HG03108 (cell line): ENCODE measurements around the gene MVB12B.

ENCODE experiments used
- ATAC-seq: cut with Tn5 transposase; IDR thresholded peaks from one replicate; pipeline ENCODE4 v1.9.1; 2021; ENCODE audit warnings: moderate library complexity; ENCODE audit not compliant: unreplicated experiment

The MVB12B gene

DNA sequence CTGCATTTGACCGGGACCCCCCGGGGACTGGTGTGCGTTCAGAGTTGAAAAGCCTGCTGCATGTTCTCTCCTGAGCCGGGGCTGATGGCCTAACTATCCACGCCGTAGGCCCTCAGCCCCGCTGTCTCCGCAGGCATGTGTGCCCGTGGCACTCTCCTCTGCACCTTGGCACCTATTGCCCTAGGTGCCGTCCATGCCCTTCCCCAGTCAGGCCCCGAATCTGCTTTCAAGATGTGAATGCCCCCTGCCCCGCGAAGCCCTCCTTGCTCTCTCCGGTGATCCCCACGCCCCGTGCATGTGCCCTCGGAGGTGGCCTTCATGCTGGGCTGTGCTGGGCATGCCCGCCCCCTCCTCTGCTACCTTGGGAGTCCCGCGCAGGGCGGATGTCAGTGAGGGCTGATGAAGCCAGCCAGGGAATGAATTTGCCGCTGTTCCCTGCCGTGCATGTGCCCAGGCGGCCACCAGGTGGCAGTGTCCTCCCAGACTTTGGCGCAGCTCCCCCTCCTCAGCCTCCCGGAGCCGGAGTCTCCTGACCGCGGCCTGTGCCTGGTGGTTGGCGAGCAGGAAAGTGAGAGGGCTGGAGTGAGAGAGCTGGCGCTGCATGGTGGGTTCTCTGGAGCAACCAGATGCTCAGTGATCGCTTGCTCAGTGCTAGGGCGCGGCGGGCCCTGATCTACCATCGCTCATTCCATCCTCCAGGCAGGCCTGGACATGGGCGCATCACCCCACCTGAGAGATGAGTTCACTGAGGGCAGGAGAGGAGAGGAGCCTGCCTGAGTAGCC, 174.2 kb downstream of the MVB12B start:
- no peak for ATAC-seq

DNA sequence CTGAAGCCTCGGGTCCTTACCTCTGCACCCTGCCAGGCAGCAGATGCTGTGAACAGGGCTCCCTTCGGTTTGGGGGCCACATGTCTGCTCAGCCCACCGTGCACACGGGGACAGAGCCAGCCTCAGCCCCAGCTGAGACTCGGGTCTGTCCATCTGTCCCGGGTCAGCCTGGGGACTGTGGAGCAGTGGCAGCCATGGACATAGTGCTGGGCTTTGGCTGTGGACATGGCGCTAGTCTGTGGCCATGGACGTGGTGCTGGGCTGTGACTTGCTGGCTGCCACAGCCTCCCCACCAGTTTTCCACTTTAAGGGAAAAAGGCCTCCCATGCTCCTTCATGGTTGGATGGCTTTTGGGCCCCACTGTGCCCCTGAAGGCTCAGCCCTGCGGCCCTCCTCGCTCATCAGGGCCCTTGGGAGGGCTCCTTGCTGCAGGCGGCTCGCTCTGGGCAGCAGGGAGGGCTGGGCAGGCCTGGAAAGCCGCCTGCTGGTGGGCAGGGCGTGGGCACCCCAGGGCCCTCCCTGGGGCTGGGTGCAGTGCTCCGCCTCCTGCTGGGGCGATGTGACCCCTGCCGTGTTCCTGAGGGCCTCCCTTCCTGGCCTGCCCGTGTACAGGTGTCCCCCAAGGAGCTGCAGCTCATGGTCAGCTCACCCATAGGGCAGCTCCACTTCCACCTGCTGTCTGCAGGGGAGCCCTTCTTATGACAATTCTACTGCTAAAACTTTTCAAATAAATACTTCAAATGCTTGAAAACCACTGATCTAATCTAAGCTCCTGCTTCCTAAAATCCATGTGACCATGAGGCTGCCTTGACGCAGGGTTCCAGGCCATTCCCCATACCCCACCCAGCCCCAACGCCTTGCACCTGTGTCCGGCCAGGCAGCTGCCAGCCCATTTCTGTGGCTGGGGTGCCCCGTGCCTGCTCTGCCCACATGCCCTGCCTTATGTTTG, 175.0 kb downstream of the MVB12B start:
- ATAC-seq, result no peak

DNA sequence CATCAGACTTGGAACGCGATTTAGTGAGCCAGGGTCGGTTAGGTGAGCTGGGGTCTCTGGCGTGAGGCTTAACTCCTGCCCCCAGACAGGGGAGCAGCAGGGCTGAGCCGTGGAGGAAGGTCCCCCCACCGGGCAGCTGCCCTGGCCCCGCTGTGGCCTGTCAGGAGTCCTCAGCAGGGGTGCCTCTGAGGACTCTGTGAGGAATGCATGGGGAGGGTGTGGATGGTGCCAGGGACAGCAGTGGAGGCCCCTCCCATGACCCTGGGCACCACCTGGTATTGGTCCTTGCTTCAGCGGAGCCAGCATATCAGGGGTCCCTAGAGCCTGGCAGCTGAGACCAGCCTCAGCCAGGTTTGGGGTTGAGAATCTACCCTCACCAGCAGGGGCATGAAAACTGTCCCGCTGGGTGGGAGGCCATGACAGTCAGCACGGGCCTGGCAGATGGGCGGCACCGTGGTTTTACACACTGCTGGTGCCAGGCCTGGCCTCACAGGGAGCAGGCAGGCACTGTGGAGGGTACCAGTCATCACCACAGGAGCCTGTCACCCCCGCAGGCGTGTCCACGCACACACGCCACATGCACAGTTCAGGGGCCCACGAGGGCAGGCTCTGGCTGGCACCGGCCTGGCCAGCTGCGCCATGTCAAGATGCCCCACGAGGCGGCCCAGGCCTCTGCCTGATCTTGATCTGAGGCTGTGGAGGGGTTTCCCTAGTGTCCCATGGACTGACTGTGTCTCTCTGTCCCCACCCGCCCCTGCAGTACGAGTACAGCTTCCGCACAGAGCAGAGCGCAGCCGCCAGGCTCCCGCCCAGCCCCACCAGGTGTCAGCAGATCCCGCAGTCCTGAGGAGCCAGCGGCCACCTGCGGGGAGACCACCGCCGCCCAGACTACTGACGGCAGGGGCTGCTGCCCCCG, 176.0 kb downstream of the MVB12B start:
- ATAC-seq, result no peak

DNA sequence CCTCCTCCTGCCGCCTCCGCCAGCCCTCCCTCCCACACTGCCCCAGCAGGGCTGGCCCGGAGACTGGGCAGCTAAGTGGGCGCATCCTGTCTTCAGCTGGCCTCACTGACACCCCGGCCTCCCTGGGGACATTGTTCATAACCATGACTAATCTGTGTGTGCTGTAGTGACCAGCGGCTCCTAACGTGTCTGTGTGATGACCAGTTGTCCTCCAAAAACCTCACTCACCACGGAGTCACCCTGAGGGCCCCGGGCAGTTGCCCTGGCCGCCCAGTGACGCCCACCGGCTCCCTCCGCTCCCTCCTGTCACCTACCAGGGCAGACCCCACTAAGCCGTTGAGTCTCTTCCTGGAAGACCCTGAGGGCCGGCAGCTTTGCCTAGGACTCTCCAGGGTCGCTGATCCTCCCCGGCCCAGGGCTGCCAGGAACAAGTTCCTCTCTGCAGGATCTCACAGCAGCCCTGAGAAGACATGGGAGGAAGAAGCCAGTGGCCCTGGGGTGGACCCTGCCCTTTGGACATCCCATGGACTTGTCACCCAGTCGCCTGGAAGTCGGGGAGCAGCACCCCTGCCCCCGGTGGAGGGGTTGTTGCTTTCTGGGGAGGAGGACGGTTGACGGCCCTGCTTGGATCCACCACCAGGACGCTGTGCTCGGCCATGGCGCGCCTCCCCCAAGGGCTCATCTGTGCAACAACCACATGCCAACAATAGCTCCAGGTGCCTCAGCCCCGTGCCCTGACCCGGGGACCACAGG, 176.9 kb downstream of the MVB12B start:
- no peak for ATAC-seq

DNA sequence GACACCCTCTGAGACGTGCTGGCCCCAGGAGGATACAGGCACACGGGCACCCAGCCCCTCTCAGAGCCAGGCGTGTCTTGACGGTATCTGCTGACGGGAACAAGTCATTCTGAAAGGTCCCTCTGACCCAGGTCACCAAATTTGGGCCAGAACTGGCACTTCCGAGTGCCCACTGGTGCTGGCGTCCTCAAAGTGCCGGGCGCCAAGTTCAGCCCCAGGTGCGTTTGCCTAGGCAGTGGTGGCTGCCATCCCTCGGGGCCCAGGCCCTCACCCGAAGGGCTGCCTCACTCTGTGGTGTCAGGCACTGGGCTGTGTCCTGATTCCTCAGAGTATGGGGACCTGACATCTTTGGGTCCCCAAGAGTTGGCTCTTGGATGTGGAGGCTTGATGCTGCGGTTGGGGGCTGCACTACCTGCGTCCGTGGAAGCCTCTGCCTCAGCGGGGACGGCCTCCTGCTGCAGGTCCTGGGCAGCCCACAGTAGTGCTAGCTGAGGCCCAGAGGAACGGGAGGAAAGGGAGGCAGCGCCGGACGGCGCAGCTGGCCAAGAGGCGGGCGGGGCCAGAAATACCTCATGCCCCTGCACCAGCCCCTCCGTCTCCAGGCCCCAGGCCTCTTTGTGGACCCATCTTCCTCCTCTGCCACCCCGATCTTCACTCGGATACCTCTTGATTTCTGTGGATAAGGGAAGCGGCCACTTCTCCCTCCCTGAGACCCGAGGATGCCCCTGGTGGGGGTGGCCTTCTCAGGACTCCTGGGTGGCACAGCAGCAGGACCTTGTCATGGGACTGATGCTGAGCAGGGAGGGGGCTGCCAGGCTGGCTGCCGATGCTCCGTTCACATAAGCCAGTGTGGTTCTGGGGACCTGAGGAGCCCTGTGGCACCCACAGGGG, 177.7 kb downstream of the MVB12B start:
- no peak for ATAC-seq

DNA sequence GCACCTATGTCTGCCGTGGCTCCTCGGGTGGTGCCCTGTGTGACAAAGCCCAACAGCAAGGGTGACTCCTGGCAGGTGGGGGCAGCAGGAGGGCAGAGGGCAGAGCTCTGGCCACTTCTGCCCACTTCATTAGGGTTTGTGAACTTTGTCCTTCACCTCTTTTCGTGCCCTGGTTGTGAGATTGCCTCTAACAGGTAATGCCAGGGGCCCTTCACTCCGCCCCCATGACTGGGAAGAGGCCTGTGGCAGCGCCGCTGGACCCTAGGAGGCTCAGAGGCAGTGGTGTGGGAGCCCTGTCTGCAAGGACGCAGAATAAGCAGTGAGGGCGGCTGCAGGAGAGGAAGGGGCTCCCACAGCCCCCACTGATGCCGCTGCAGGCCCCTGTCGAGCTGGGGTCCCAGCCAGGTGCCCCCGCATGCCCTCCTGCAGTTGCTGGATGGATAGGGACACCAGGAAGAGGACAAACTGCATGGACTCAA, 178.4 kb downstream of the MVB12B start:
- ATAC-seq, result no peak

DNA sequence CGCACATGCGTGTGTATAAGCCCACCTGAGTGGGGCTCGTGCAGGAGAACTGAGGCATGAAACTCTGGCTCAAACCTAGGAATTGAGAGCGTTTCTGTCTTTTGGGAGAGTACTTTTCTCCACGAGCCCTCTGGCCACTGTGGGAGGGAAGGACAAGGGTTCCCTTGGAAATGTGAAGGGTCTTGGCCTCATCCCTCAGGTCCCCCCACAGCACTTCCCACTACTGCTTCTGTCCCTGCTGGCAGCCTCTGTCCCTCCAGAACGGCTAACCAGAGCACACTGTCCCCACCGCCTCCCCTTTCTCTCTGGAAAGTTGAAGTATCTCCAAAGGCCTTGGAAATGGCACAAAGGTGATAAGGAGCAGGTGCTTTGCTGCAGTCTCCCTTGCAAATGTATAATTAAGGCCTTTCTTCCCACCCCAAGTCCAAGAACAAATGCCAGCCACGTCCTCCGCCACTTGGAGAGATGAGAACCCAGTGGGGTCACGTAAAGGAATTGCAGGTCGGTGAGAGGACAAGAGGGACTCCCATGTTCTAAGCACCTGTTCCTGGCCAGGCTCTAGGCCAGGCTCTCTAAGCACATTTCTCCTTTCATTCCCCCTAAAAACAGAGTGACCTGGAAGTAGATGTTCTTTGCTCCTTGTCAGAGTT, 179.2 kb downstream of the MVB12B start:
- no peak for ATAC-seq

DNA sequence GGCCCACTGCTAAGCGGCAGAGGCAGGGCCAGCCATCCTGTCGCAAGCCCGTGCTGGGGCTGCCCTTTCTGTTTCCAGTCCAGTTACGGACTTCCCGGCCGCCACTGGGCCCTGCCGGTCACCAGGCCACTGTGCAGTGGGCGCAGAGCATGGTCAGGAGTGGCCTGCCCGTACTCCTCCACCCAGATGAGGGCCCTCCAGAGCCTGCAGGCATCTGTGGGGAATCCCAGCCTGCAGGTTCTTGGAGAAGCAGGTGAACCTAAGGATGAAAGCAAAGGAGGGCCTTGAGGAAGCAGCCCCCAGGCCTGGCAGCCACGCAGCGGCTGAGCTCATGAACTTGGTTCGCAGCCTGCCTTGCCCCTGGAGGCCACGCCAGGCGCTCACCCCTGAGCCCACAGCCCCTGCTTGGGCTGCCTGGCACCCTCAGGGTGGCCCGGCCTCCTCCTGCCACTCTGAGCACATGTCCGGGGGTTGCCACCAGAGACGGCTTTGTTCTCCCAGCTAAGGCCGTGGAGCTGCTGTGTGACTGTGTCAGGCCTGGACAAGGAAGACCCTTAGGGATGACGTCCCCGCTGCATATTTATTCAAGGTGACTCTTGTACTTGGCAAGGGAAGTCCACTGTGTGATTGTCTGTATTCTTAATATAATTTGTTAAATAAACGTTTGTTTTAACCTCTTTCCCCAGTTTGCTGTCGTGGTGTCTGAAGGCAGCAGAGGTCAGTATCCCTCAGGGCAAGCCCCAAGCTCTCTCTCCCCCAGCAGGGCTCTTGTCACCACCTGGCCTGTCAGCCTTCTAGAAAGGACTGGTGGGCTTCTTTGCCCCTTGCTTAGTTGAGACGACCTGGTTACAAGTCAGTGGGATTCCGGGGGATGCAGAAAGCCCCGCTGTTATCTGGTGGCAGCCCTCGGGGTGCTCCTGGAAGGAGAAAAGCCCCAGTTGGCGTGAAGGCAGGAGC, 180.0 kb downstream of the MVB12B start:
- no peak for ATAC-seq

DNA sequence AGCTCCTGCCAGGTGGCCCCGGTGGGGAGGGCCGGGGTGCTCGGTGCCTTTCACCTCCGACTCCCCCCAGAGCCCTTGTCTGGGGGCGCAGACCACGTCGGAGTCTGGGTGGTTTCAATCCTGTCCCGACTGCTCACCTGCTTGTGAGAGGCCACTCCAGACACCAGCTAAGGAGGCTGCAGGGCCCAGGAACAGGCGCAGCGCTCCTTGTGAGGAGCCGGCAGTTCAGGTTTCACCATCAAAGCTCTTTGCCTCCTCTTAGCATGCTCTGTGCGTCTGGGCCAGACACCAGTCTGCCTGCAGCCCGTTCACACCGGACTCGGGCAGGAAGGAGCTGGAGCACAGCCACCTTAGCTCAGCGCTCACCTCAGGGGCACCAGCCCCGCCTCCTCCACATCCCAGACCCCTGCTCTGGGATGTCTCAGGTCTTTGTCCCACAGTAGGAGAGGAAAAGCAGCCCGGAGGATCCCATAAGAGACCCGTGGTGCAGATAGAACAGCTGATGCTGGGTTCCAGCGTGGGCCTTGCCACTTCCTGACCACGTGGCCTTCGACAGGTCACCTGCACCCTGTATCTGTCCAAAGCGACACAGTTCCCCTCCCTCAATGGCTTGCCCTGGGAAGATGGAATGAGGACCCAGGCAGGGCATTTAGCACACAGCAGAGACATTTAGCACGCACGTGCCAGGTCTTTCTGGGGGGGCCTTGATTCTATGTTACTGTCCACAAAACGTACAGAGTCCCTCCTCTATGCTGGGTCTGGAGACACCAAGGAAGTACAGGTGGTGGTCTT, 180.9 kb downstream of the MVB12B start:
- no peak for ATAC-seq

DNA sequence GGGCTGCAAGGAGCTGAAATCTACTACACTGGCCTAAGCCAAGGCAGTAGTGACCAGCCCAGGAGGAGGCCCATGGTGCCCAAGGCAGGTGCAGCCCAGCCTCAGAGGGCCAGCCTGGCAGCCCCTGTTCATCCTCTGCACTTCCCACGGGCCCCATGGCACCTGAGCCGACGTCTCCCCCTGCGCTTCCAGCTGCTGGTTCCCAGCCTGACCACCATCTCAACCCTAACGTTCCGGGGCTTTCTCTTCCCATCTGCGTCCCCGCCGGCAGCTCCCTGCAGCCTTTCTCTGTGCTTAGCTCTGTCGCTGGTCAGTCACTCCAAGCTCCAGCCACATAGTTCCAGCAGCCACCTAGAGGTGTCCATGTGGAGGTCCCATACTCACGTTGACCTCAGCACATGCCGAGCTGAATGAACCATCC, 181.6 kb downstream of the MVB12B start:
- ATAC-seq, result no peak

DNA sequence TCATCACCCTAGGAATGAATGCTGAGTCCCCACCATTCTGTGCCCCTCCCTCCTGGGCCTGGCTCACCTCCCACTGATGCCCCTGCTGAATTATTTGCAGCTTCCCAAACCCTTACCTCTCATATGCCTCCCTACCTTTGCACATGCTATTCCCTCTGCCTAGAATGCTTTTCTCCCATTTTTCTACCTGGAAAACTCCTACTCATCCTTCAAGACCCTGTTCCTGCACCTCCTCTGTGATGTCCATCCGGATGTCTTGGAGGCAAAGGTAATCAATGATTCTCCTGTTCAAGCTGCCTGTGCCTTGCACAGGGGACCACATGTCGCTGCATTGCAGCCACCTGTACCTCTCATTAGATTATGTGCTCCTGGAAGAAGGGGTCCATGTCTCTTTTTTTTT, 182.3 kb downstream of the MVB12B start:
- no peak for ATAC-seq

DNA sequence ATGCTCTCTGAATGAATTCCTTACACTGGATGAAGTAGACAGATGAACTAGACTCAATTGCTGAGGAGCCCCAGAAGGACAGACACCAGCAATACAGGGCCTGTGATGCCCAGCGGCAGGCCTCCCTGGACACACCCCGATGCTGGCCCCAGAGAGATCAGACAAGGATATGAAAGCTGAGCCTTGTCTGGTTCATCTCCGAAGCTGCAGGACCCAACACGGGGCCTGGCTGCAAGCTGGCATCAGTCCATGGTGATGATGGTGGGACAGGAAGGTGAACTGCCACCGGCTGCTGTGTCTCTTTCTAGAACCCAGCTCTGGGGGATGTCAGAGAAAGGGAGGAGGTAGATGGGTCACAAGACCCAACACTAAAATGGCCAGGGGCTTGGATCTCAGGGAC, 183.1 kb downstream of the MVB12B start:
- ATAC-seq, result no peak

DNA sequence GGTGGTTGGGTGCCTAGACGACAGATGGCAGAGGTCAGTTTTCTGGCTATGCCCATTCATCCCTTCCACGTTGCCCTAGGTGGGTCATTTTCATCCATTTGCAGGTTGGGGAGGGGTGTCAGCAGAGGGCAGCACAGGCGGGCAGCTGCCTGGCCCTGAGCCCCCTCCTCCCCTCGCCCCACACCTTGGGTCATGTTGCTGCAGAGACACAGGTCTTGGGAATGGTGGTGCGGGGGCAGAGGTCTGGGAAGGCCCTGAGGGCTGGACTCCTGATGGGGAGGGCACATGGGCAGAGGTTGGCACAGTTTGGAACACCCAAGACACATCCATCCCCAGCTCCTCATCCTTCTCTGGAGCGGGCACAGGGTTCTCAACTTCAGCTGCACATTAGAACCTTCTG, 183.9 kb downstream of the MVB12B start:
- no peak for ATAC-seq

DNA sequence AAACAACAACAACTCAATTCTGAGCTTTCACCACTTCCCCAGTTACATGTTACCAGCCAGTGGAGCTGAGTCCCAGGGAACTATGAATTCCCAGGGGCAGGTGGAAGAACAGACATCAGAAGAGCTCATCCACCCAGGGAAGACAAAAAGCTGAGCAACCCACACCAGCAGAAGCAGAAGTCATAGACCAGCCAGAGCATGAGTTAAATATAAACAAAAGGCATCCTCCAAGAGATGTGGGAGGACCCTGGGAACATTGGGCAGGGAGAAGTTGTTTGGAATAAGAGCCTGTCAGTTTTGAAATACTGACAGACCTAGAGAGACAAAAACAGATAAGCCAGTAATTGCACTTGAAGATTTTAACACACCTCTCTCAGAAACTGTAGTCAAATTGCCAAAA, 184.8 kb downstream of the MVB12B start:
- ATAC-seq, result no peak

DNA sequence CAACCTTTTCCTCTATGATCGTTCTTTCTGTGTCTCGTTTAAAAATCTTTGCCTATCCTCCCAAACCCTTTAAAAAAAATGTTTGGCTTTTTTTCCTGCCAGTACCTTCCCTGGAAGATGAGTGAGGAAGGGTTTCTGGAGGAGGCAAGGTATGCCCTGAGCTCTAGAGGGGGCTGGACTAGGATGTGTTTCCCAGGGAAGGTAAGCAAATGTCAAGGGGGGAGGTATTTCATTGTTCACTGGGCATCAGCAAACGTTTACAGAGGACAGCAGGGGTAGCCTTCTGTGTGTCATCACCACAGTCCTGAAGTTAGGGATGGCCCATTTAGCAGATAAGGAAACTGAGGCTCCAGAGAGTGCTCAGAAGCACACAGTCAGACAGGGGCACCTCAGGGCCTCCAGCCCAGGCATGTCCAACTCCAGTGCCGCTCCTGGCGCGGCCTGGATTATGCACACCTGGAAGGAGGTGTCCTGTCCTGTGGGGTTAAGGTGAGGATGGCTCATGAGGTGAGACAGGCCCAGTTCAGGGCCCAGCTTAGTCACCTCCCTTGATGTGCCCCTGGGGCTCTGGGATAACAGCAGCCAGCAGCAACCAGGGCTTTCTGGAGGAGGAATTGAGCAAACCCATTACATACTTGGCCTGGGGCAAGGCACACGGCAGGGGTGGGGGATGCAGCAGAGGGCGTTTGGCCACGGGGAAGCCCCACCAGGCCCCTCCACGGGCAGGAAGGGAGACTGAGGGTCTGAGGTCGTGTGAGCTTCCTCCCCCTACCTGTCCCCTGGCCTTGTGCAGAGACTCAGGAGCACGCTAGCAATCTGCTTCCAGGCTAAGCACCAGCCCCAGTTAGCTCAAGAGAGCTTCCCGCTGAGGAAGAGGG, 186.8 kb downstream of the MVB12B start:
- ATAC-seq, result no peak
